Endothelial cell of umbilical vein (primary cell): ENCODE results near the gene RAPGEF6. TPM values are rescaled to one million over a fixed set of nuclear protein-coding genes. Genes with fewer than 3 reads are reported as not detected.

Experiments used
- BruUV-seq: library from RNA; stranded (reverse); fragments of 400-500 nt; replicated peaks from 2 replicates; lab custom pipeline; 2021; lab: Mats Ljungman, UMichigan
- CTCF ChIA-PET: fragments of 300-600, 350-600 bp; sonication (Branson Sonifier 250); formaldehyde crosslinking; loops from one replicate; lab custom pipeline; 2021; ENCODE audit warnings: antibody characterized with exemption, inconsistent platforms; lab: Charles Lee
- POLR2A ChIA-PET: fragments of 300-600, 350-600 bp; sonication (Branson Sonifier 250); formaldehyde crosslinking; loops from one replicate; lab custom pipeline; 2021; ENCODE audit warnings: antibody characterized with exemption, inconsistent platforms; lab: Charles Lee
- DNase-seq: peaks from one replicate; pipeline ENCODE4 v3.0.0-alpha.2; 2011; ENCODE audit warnings: low read depth, low spot score
- FAIRE-seq: peaks from 2 replicates; lab custom pipeline; 2011; peaks lifted over from hg19 to GRCh38; lab: Jason Lieb, UNC
- H2AFZ ChIP-seq: 2 replicates; pipeline ENCODE4 v1.6.0; 2012; ENCODE audit warnings: low read depth, low read length, control low read depth, inconsistent platforms
- H3K27ac ChIP-seq: 2 replicates; pipeline ENCODE4 v1.5.1; 2011; ENCODE audit warnings: low read depth, mild to moderate bottlenecking, control low read depth, low read length, moderate library complexity; ENCODE audit not compliant: insufficient read depth
- H3K27me3 ChIP-seq, 2 experiments: 2 replicates each; pipeline versions ENCODE4 v1.6.0 to v1.6.1; 2011; ENCODE audit warnings: low read length in 2 of 2, mixed read lengths in 1 of 2; ENCODE audit not compliant: control insufficient read depth in 2 of 2, insufficient read depth in 2 of 2
- H3K36me3 ChIP-seq, 2 experiments: 2 replicates in 1 of 2; 3 replicates in 1 of 2; pipeline ENCODE4 v1.5.1; 2011; ENCODE audit warnings: low read length in 2 of 2, mild to moderate bottlenecking in 1 of 2, moderate library complexity in 1 of 2; ENCODE audit not compliant: control insufficient read depth in 2 of 2, insufficient read depth in 2 of 2; ENCODE audit errors: extremely low read depth in 1 of 2
- H3K4me1 ChIP-seq: 3 replicates; pipeline ENCODE4 v1.5.1; 2011; ENCODE audit warnings: mild to moderate bottlenecking, low read length; ENCODE audit not compliant: control insufficient read depth, insufficient read depth; ENCODE audit errors: extremely low read depth
- H3K4me2 ChIP-seq: 2 replicates; pipeline ENCODE4 v1.6.1; 2011; ENCODE audit warnings: low read length, control low read depth, mixed read lengths; ENCODE audit not compliant: insufficient read depth
- H3K4me3 ChIP-seq, 3 experiments: fragments of 200-600 bp in 1 of 3; sonication (generic), shearing (Covaris generic) in 1 of 3; replicated peaks in 1 of 3; 2 replicates each; pipeline ENCODE4 v1.5.1; 2011 to 2016; ENCODE audit warnings: control low read depth in 3 of 3, low read length in 3 of 3, mild to moderate bottlenecking in 2 of 3, inconsistent platforms in 1 of 3, low read depth in 1 of 3, moderate library complexity in 1 of 3; ENCODE audit not compliant: insufficient read depth in 1 of 3
- H3K79me2 ChIP-seq: 2 replicates; pipeline ENCODE4 v1.6.0; 2012; ENCODE audit warnings: low read length, inconsistent platforms; ENCODE audit not compliant: control insufficient read depth, insufficient read depth
- H3K9ac ChIP-seq: replicated peaks from 2 replicates; pipeline ENCODE3; 2011; ENCODE audit warnings: low read length, control low read depth; ENCODE audit not compliant: insufficient read depth; ENCODE audit errors: extremely low read depth
- H3K9me1 ChIP-seq: replicated peaks from 3 replicates; pipeline ENCODE4 v1.6.0; 2011; ENCODE audit warnings: mild to moderate bottlenecking, low read length; ENCODE audit not compliant: control insufficient read depth, insufficient read depth; ENCODE audit errors: extremely low read depth
- H3K9me3 ChIP-seq: replicated peaks from 2 replicates; pipeline ENCODE4 v1.5.1; 2012; ENCODE audit warnings: low read length, inconsistent platforms; ENCODE audit not compliant: control insufficient read depth, insufficient read depth
- H4K20me1 ChIP-seq: replicated peaks from 2 replicates; pipeline ENCODE3; 2011; ENCODE audit warnings: mild to moderate bottlenecking, low read length; ENCODE audit not compliant: control insufficient read depth, insufficient read depth; ENCODE audit errors: extremely low read depth
- CTCF ChIP-seq, 2 donors: IDR thresholded peaks; 1 replicate in 1 of 2; 2 replicates in 1 of 2; pipeline ENCODE4 v1.5.1; 2011; ENCODE audit warnings: low read length in 2 of 2, mild to moderate bottlenecking in 2 of 2, moderate library complexity in 2 of 2, control low read depth in 1 of 2, inconsistent platforms in 1 of 2, low read depth in 1 of 2; ENCODE audit not compliant: insufficient read depth in 1 of 2; ENCODE audit errors: extremely low read depth in 1 of 2
- EZH2 ChIP-seq: IDR thresholded peaks from 2 replicates; pipeline ENCODE4 v1.6.1; 2012; ENCODE audit warnings: borderline replicate concordance, low read depth, mild to moderate bottlenecking, moderate library complexity, low read length, inconsistent platforms; ENCODE audit not compliant: severe bottlenecking
- GATA2 ChIP-seq: IDR thresholded peaks from 2 replicates; pipeline ENCODE4 v1.7.0; 2011; ENCODE audit warnings: low read depth, mild to moderate bottlenecking, moderate library complexity, mixed read lengths, low read length; ENCODE audit not compliant: insufficient read length, insufficient read depth
- JUN ChIP-seq: IDR thresholded peaks from 2 replicates; pipeline ENCODE4 v1.6.1; 2011; ENCODE audit warnings: borderline replicate concordance, low read depth; ENCODE audit not compliant: insufficient read length, insufficient read depth
- MAX ChIP-seq: IDR thresholded peaks from 2 replicates; pipeline ENCODE4 v1.6.1; 2011; ENCODE audit not compliant: insufficient read depth, insufficient read length
- MYC ChIP-seq: IDR thresholded peaks from one replicate; pipeline ENCODE4 v1.6.1; 2011; ENCODE audit warnings: mild to moderate bottlenecking, low read depth, low read length
- POLR2A ChIP-seq: IDR thresholded peaks from 2 replicates; pipeline ENCODE4 v1.6.1; 2012; ENCODE audit warnings: low read depth, mild to moderate bottlenecking, control low read depth, low read length
- POLR2AphosphoS5 ChIP-seq: IDR thresholded peaks from 2 replicates; pipeline ENCODE4 v1.6.1; 2012; ENCODE audit warnings: low read depth, mild to moderate bottlenecking, control low read depth, low read length, moderate library complexity; ENCODE audit not compliant: insufficient read depth
- dilution Hi-C: fragments of 300-500 bp; cut with MboI; formaldehyde crosslinking; loops from one replicate; pipeline ENCODE4 v1.15.0; 2019; ENCODE audit warnings: low sequenced_read_pairs; ENCODE audit not compliant: extremely low pct_ligation_motif_present
- intact Hi-C: fragments of 100-400 bp; cut with micrococcal nuclease; formaldehyde crosslinking; loops from one replicate; pipeline ENCODE4 v1.10.0; 2022
- polyA plus RNA-seq, 4 experiments: library from polyadenylated mRNA; depleted of rRNA in 3 of 4; stranded (reverse) in 3 of 4; unstranded in 1 of 4; fragments of >200 nt; gene quantifications; 2 replicates each; pipeline versions ENCODE4 v1.2.1 to v1.2.3, GENCODE V29; 2011 to 2012; ENCODE audit warnings: missing spikeins in 1 of 4
- total RNA-seq: library from RNA; stranded (reverse); gene quantifications from 2 replicates; pipeline ENCODE4 v1.2.3, GENCODE V29; 2021

The RAPGEF6 gene
- total and polyA plus RNA-seq, 2 donors (not counting 3 experiments of a cell fraction or from before 2014, with no cell fraction given): 3.5 to 17.5 TPM

- Histone ChIP-seq H3K9me1 (no peaks in the 10 kb centered on the region), H4K20me1 (no peaks in the 10 kb centered on the region), H3K4me2 (no peak overlapping the region), H3K9ac (no peak overlapping the region), H3K9me3 (no peaks in the 10 kb centered on the region), H2AFZ (no peak overlapping the region), H3K36me3 (peaks cover 0 to 3% of the 10 kb centered on the region in 2 experiments), H3K4me1 (no peaks in the 10 kb centered on the region), H3K4me3 (no peak overlapping the region), H3K79me2 (no peaks in the 10 kb centered on the region), H3K27ac (no peak overlapping the region), H3K27me3 (no peaks in the 10 kb centered on the region)
- ChIA-PET POLR2A (no interaction called here), CTCF (interaction anchor here (0.9 kb wide), 1 partner anchor 601 kb away, joined by 3 read pairs; no protein-coding TSS in a partner anchor)
- FAIRE-seq (no peak), DNase-seq (no peak)
- dilution Hi-C loops: no loop called here
- BruUV-seq: no TSS peak
- intact Hi-C loops: no loop called here
- TF ChIP-seq MAX (no peak), JUN (no peak), POLR2AphosphoS5 (no peak)
Measured at GRCh38 chr5:131406975-131407638, 227.9 kb downstream of the RAPGEF6 start.

- no peak for FAIRE-seq
Measured at GRCh38 chr5:131406076-131406475, 229.0 kb downstream of the RAPGEF6 start.

More at GRCh38 chr5:131406076-131406475, 229.0 kb downstream of the RAPGEF6 start:
- H3K79me2 ChIP-seq: no peaks in the 10 kb centered on the region
- H3K27ac ChIP-seq: no peak overlapping the region
- H3K4me3 ChIP-seq: no peak overlapping the region
- ChIA-PET POLR2A (no interaction called here), CTCF (interaction anchor here (0.8 to 1.6 kb wide), 3 partner anchors 24 to 1635 kb away, joined by 3 to 4 read pairs (median 3); no protein-coding TSS in a partner anchor)
- intact Hi-C loops: no loop called here
- no peaks in the 10 kb centered on the region for H3K9me3 ChIP-seq
- H3K9ac ChIP-seq: no peak overlapping the region
- no peak overlapping the region for H2AFZ ChIP-seq
- H4K20me1 ChIP-seq: no peaks in the 10 kb centered on the region
- H3K36me3 ChIP-seq: peaks cover 0 to 3% of the 10 kb centered on the region in 2 experiments
- TF ChIP-seq POLR2A: no peak
- TF ChIP-seq MYC: no peak
- no peak for TF ChIP-seq POLR2AphosphoS5
- no peak for TF ChIP-seq JUN
- TF ChIP-seq CTCF (IDR thresholded peaks at IDR 0.05; ENCODE audit: extremely low read depth in 1 of 2, insufficient read depth in 1 of 2, low read depth in 1 of 2, low read length in 2 of 2): no peak
- TF ChIP-seq EZH2: no peak
- no peak for TF ChIP-seq GATA2
- H3K27me3 ChIP-seq: no peaks in the 10 kb centered on the region
- H3K4me2 ChIP-seq: no peak overlapping the region
- DNase-seq: no peak
- BruUV-seq: no TSS peak
- no peaks in the 10 kb centered on the region for H3K9me1 ChIP-seq
- H3K4me1 ChIP-seq: no peaks in the 10 kb centered on the region
- dilution Hi-C loops: no loop called here
